Left cardiac atrium (tissue), 4 donors: ENCODE data around the gene OR2T33. TPM values are rescaled to one million over a fixed set of nuclear protein-coding genes. Genes with fewer than 3 reads are reported as not detected.
"Not testable (repeated sequence)": the region's sequence is repeated elsewhere in the genome, so short reads cannot be mapped to it uniquely, and the experiment has no call there.

Experiments
- ATAC-seq, 2 donors: fragments of 200-7000 bp; cut with Tn5 transposase; one replicate each; pipeline ENCODE4 v1.9.1; 2020; ENCODE audit warnings: mild to moderate bottlenecking in 2 of 2, moderate library complexity in 2 of 2
- DNase-seq: peaks from one replicate; pipeline ENCODE4 v3.0.0-alpha.2; 2020
- intact Hi-C, 2 donors: fragments of 100-400 bp; cut with DNase I; formaldehyde crosslinking; loops; one replicate each; pipeline versions ENCODE4 v1.14.1 to v1.15.1; 2022 to 2023
- long read RNA-seq: library from polyadenylated mRNA; unstranded; transcript quantifications from one replicate; pipeline ENCODE4 v2.0.0, GENCODE V29; 2021
- total RNA-seq, 2 donors: library from RNA; stranded (reverse); fragmentation: NEBNext Ultra II Directional; extraction: Animal tissue kit (Norgen Biotek cat#: 25700); gene quantifications; one replicate each; pipeline ENCODE4 v1.2.1, GENCODE V29; 2021
- donor health status: DM: no; HTN: yes; CAD: no.
- donor health status: DM: no; HTN: yes; CAD: no; lungs with severe emphysema.
- donor health status: DM: yes; HTN: yes; CAD: no.
- donor health status: Dilated cardiomyopathy.

OR2T33 gene, protein sequence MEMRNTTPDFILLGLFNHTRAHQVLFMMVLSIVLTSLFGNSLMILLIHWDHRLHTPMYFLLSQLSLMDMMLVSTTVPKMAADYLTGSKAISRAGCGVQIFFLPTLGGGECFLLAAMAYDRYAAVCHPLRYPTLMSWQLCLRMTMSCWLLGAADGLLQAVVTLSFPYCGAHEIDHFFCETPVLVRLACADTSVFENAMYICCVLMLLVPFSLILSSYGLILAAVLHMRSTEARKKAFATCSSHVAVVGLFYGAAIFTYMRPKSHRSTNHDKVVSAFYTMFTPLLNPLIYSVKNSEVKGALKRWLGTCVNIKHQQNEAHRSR
- not detected for total RNA-seq
- long read RNA-seq = 0 reads

DNA sequence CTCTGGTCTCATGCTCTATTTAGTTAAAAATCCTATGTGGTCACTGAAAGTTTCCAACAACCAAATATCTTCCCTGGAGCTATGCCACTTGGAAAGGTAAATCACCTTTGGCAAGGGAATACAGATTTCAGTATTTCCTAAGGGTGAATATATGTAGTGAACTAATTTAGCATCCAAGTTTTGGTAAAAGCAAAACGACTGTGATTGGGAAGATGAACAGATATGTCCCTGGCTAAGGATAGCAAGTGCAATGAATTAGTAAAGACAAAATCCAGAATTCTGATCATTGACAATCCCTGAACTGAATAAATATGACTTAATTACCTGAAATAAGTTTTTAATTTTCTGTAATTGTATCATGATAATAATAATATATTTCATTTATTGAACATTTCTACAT lies at the start of gene OR2T33:
Gene OR2T33, minus strand, starts transcription at position 101 of the 400 bp plus-strand sequence. CDS start 4,162 bp downstream, outside the sequence.
- DNase-seq = no peak
- no peak for ATAC-seq
- intact Hi-C loops = no loop called here

DNA sequence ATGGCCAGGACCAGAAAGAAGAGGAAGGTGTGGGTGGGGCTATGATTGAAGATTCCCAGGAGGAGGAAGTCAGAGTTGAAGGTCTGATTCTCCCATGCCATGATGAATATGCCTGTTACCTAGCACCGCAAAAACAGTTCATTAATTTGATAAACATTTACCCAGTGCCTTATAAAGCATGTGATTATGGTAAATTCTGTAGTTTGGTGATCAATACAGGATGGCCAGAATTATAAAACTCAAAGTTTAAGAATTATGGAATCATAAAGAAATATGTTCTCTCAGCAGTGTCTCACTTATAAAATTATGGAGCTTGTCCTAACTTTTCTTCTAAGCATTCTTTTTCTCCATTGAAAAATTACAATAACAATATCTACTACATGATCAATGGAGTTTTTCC lies 46.7 kb upstream of the OR2T33 start, which contains the start of gene OR2M7:
Gene OR2M7, minus strand, starts transcription at position 101 of the 400 bp plus-strand sequence. Its CDS starts 0 bp downstream, at position 101.
- intact Hi-C loops = no loop called here
- ATAC-seq = no peak
- DNase-seq = no peak

DNA sequence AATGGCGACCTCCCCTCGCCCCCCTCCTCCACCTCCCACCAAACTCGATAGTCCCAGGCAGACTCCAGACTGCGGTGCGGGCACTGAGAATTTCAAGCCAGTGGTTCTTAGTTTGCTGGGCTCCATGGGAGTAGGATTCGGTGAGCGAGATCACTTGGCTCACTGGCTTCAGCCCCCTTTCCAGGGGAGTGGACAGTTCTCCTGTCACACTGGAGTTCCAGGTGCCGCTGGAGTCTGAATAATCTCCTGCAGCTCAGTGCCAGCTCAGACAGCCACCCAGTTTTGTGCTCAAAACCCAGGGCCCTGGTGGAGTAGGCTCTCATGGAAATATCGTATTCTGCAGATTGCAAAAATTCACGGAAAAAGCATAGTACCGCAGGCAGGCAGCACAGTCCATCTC lies 39.0 kb upstream of the OR2T33 start:
- intact Hi-C loops = no loop called here
- DNase-seq (no peak), ATAC-seq (no peak)

DNA sequence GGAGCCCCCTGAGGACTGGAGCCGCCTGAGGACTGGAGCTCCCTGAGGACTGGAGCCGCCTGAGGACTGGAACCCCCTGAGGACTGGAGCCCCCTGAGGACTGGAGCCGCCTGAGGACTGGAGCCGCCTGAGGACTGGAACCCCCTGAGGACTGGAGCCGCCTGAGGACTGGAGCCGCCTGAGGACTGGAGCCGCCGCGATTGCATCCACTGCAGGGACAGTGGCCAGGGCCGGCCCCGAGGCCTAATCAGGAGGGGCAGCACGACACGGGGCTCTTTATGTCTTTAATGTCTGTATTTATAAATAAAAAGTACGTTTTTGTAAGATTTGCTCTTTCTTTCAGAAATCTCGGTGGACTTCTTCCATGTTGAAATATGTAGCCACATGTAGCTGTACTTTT lies 29.0 kb upstream of the OR2T33 start:
- intact Hi-C loops, ATAC-seq, DNase-seq: not testable (repeated sequence)

DNA sequence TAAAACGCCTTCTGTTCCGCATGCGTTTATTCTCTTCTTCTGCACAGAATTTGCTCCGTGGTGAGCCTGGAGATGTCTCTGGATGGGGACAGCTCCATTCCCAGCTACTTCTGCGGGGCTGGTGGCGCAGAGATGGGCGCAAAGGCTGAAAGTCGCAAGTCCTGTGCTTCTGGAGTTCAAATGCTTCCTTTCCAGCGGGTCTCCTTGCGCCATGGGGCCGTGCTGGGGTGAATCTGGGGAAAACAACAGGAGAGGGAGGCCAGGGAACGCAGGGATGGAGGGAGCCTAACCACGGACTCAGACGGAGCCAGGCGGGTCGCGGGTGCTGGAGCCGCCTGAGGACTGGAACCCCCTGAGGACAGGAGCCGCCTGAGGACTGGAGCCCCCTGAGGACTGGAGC lies 28.3 kb upstream of the OR2T33 start:
- ATAC-seq (no peak), DNase-seq (no peak)
- intact Hi-C loops = no loop called here

DNA sequence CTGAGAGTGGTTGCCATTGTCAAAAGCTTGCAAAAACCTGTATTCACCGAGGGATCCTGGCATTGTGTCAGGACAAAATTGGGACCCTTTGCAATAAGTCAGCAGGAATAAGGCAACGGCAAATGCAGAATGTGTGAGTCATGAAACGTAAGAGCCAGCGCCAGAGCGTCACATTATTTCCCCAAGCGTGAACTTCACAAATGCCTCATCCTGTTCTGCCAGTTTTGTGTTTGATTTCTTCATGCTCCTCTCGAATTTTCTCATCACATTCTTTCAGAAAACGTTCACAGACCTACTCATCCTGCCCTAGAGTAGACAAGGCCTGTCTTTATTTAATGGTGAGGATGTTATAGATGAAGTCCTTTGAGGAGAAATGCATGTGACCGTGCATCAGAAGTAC lies 27.9 kb upstream of the OR2T33 start:
- ATAC-seq, DNase-seq, intact Hi-C loops: not testable (repeated sequence)

DNA sequence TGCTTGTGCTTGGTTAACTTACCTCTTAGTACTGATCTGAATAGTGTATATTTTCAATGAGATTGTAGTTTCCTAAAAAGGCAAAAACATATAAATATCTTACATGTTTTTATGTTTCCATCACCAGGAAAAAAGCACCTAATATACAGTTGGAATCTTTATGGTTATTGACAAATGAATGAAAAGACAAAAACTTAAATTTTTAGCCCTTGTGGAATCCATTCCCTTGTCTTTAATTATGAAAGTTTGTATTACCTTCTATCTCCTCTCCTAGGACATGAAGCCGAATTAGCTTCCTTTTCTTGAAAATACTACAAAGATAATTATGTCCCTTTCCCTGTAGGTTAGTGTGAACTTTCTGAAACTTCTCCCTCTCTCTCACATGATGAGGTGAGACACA lies 25.5 kb upstream of the OR2T33 start, which contains the start of gene OR2T12:
Gene OR2T12, minus strand, starts transcription at position 101 of the 400 bp plus-strand sequence. CDS start 7,846 bp downstream, outside the sequence.
- ATAC-seq = no peak
- intact Hi-C loops = no loop called here
- no peak for DNase-seq

DNA sequence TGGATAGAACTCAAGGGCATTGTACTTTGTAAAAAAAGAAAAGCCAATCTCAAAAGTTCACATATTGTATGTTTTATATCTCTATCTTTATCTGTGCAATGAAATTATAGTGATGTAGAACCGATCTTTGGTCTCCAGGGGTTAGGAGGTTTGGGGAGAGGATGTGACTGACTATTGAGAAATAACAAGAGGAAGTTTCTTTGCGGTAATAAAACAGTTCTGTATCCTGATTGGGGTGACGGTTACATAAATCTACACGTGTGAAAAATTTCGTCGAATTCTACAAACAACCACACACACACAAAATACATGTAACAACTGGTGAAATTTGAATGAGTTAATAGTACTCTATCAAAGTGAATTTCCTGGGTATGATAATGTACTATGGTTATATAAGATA lies 10.6 kb upstream of the OR2T33 start:
- ATAC-seq (no peak), DNase-seq (no peak)
- intact Hi-C loops = no loop called here

DNA sequence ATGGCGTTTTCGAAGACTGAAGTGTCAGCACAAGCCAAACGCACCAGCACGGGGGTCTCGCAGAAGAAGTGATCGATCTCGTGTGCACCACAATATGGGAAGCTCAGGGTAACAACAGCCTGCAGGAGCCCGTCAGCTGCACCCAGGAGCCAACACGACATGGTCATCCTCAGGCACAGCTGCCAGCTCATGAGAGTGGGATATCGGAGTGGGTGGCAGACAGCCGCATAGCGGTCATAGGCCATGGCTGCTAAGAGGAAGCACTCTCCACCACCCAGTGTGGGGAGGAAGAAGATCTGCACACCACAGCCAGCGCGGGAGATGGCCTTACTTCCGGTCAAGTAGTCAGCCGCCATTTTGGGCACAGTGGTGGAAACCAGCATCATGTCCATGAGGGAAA lies 4.6 kb downstream of the OR2T33 start:
- DNase-seq, ATAC-seq, intact Hi-C loops: not testable (repeated sequence)

DNA sequence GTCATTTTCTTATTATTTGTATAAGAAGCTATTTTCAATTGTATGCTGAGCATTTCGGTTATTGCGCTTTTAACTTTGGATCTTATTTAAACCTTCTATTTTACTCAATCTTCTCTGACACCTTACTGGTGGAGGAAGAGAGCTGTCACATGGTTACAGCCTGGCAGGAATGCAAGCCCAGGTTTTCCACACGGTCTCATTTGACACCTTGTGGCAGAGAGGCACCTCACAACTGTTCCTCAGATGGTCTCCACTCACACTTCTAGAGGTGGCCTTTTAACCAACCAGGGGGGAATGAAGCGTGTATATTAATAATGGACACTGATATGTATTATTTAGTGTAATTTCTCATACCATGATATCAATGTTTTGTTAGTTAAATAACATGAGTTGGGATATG lies 9.6 kb downstream of the OR2T33 start:
- ATAC-seq (no peak), DNase-seq (no peak)
- intact Hi-C loops = no loop called here

DNA sequence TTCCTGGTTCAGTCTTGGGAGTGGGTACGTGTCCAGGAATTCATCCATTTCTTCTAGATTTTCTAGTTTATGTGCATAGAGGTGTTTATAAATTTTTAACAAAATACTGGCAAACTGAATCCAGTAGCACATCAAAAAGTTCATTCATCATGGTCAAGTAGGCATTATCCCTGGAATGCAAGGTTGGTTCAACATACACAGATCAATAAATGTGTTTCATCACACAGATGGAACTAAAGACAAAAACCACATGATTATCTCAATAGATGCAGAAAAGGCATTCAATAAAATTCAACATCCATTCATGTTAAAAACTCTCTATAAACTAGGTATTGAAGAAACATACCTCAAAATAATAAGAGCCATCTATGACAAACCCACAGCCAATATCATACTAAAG lies 18.5 kb downstream of the OR2T33 start:
- ATAC-seq, DNase-seq, intact Hi-C loops: not testable (repeated sequence)

DNA sequence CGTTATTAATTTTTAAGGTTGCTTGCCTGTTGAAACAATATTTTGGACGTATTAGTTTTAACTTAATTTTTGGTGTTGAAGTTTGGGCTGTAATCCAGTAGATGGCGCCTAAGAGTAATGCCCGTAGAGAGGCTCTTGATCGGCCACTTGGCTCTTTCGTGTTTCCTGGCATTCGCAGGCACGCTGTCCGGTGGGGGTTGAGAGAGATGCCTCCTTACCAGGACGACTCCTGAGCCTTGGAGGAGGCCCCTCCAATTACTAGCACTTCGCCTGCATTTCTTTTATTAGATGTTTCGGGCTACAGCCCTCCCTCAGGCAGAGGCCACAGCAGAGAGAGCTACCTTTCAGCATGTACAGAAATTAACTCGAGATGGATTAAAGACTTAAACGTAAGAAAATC lies 34.6 kb downstream of the OR2T33 start:
- intact Hi-C loops = no loop called here
- no peak for ATAC-seq
- peak; percentile 11 for DNase-seq

DNA sequence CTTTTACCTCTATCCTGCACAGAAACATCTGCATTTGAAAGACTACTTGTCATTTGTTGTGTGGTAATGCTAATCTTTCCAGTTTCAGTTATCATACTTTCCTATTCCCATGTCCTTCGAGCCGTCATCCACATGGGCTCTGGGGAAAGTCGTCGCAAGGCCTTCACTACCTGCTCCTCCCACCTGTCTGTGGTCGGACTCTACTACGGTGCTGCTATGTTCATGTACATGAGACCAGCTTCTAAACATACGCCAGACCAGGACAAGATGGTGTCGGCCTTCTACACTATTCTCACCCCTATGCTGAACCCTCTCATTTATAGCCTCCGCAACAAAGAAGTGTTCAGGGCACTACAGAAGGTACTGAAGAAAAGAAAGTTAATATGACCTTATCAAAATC lies 38.3 kb downstream of the OR2T33 start:
- DNase-seq (no peak), ATAC-seq (no peak)

DNA sequence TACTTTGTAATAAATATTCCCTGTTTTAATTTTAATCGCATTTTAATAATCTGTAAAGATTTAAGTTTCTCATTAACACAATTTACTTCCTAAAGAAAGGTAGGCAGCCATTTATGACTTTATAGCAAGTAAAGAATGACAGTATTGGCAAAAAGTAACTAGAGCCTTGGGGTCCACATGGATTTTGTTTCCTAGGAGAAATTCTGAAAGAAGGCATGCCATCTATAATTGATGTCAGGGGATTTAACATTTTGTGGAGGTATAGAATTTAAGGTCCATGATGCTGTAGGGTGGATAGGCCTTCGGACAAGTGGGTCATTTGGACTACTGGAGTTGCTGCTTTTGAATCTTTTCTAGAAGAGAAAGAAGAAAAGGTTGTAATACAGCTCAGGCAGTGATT lies 46.7 kb downstream of the OR2T33 start, which contains the start of gene OR2M4:
Gene OR2M4, plus strand, starts transcription at position 301 of the 400 bp plus-strand sequence. CDS start 7,512 bp downstream, outside the sequence.
- no peak for ATAC-seq
- no peak for DNase-seq
- intact Hi-C loops = no loop called here

More for the DNA sequence above, 38.3 kb downstream of the OR2T33 start:
- intact Hi-C loops = no loop called here

DNA sequence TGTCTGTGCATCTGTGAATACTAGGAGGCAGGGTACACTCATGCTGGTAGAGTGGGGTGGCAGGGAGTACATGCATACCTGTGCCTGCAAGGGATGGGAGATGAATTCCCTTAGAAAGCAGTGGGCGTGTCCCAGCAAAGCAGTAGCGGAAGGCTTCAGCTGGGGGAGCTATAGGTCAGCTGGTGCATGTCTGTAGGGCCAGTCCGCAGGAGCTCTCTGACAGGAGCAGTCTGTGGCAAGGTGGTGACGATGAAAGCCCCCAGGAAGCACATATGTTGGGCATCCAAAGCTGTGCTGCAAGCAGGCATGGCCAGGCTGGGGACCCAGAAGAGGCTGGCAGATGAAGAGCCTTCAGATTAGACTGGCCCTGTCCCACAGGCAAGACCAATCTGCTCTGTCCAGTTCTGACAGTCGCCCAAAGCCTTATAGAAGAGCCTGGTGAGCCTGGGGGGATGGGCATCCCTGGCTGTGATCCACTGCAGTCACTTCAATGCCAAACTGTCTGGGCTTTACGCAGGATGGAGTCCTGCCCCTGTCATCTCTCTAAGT lies 48.3 kb downstream of the OR2T33 start:
- ATAC-seq = no peak
- no peak for DNase-seq
- intact Hi-C loops = no loop called here

DNA sequence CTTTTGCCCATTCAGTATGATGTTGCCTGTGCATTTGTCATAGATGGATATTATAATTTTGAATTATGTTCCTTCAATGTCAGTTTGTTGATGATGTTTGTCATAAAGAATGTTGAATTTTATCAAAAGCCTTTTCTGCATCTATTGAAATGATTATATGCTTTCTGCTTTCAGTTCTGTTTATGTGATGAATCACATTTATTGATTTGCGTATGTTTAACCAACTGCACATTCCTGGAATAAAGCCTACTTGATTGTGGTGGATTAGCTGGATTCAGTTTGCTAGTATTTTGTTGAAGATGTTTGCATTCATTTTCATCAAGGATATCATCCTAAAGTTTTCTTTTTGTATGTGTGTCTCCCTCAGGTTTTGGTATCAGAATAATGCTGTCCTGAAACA lies 52.2 kb downstream of the OR2T33 start:
- DNase-seq = no peak
- no peak for ATAC-seq
- intact Hi-C loops = no loop called here

Other genes with a start within 250 kb of the OR2T33 start
- gene OR2L2, start 247.9 kb downstream of the OR2T33 start, total RNA-seq = under 1 TPM in 1 of 2 donors, not detected in 1; 0.05 TPM
- gene OR2L3, start 231.1 kb downstream of the OR2T33 start, total RNA-seq = not detected
- not detected for gene OR2L13, start 182.8 kb downstream of the OR2T33 start, total RNA-seq
- not detected for gene OR2M5, start 132.8 kb downstream of the OR2T33 start, total RNA-seq
- gene OR2M2, start 103.2 kb downstream of the OR2T33 start, total RNA-seq = not detected
- gene OR2M3, start 80.7 kb downstream of the OR2T33 start, total RNA-seq = not detected
- not detected for gene OR2M4, start 46.6 kb downstream of the OR2T33 start, total RNA-seq
- gene OR2T12, start 25.4 kb upstream of the OR2T33 start, total RNA-seq = not detected
- gene OR2M7, start 46.6 kb upstream of the OR2T33 start, total RNA-seq = not detected
- gene OR14C36, start 70.8 kb upstream of the OR2T33 start, total RNA-seq = not detected
- not detected for gene OR2T4, start 83.7 kb upstream of the OR2T33 start, total RNA-seq
- not detected for gene OR2T6, start 97.8 kb upstream of the OR2T33 start, total RNA-seq
- gene OR2T1, start 125.1 kb upstream of the OR2T33 start, total RNA-seq = not detected
- gene OR2T2, start 167.7 kb upstream of the OR2T33 start, total RNA-seq = not detected
- not detected for gene OR2T3, start 195.4 kb upstream of the OR2T33 start, total RNA-seq
- gene OR2T5, start 210.6 kb upstream of the OR2T33 start, total RNA-seq = not detected
- under 1 TPM in 1 of 2 donors, not detected in 1; 0.03 TPM for gene OR2G6, start 230.1 kb upstream of the OR2T33 start, total RNA-seq